ENCODE measurements around the gene CBFA2T2. TPM values are rescaled to one million over a fixed set of nuclear protein-coding genes. Genes with fewer than 3 reads are reported as not detected.
"Not testable (repeated sequence)": the region's sequence is repeated elsewhere in the genome, so short reads cannot be mapped to it uniquely, and the experiment has no call there.

The CBFA2T2 gene
- total and polyA plus RNA-seq, 9 donors: 9.4 to 29.8 (median 21.2) TPM

- Histone ChIP-seq H3K9me3 (no peaks in the 10 kb centered on the region), H3K27ac (no peak overlapping the region), H3K4me1 (ENCODE audit: insufficient read depth) (peaks cover 5% of the 10 kb centered on the region), H3K36me3 (no peaks in the 10 kb centered on the region), H3K4me3 (no peak overlapping the region), H3K27me3 (no peaks in the 10 kb centered on the region)
- no peak for DNase-seq
- WGBS, 3 donors: 40 to 47% (median 44%) methylated on average over 6 of the region's 6 CpGs
- intact Hi-C loops (cut with DNase I): no loop called here
- TF ChIP-seq POLR2A (IDR thresholded peaks at IDR 0.05): no peak
- TF ChIP-seq EP300 (IDR thresholded peaks at IDR 0.05): no peak
- TF ChIP-seq CTCF (IDR thresholded peaks at IDR 0.05): no peak
These were observed 41.4 kb downstream of the CBFA2T2 start for GRCh38 chr20:33531047-33531877.

GRCh38 chr20:33531885-33532284 is 42.0 kb downstream of the CBFA2T2 start:
- whole genome bisulfite sequencing, 3 donors: 35 to 67% (median 46%) methylated on average over 1 of the region's 1 CpG
- Histone ChIP-seq H3K9me3 (no peaks in the 10 kb centered on the region), H3K4me1 (ENCODE audit: insufficient read depth) (peaks cover 5% of the 10 kb centered on the region), H3K36me3 (no peaks in the 10 kb centered on the region), H3K4me3 (no peak overlapping the region), H3K27me3 (no peaks in the 10 kb centered on the region), H3K27ac (no peak overlapping the region)
- TF ChIP-seq EP300 (IDR thresholded peaks at IDR 0.05) (no peak), POLR2A (IDR thresholded peaks at IDR 0.05) (no peak), CTCF (IDR thresholded peaks at IDR 0.05) (no peak)
- intact Hi-C loops (cut with DNase I): no loop called here
- no peak for DNase-seq

- intact Hi-C loops (cut with DNase I): no loop called here
- 5 to 12% (median 6%) methylated on average over 2 of the region's 2 CpGs for WGBS, 3 donors
- Histone ChIP-seq H3K9me3 (no peaks in the 10 kb centered on the region), H3K4me1 (ENCODE audit: insufficient read depth) (peaks cover 5% of the 10 kb centered on the region), H3K4me3 (no peak overlapping the region), H3K27me3 (no peaks in the 10 kb centered on the region), H3K36me3 (no peaks in the 10 kb centered on the region), H3K27ac (no peak overlapping the region)
- TF ChIP-seq CTCF (IDR thresholded peaks at IDR 0.05) (no peak), POLR2A (IDR thresholded peaks at IDR 0.05) (no peak), EP300 (IDR thresholded peaks at IDR 0.05) (no peak)
- no peak for DNase-seq
These were observed 43.0 kb downstream of the CBFA2T2 start for GRCh38 chr20:33532753-33533459.

- WGBS, 3 donors: 94 to 100% (median 96%) methylated on average over 5 to 8 of the region's 8 CpGs
- DNase-seq; intact Hi-C loops (cut with DNase I); H3K36me3 ChIP-seq; H3K4me1 ChIP-seq (ENCODE audit: insufficient read depth); H3K9me3 ChIP-seq; H3K27ac ChIP-seq; H3K4me3 ChIP-seq; H3K27me3 ChIP-seq: not testable (repeated sequence)
These were observed 45.8 kb downstream of the CBFA2T2 start for GRCh38 chr20:33535717-33536116.

- no peak overlapping the region for H3K27ac ChIP-seq
- intact Hi-C loops (cut with DNase I): no loop called here
- H3K9me3 ChIP-seq: no peaks in the 10 kb centered on the region
- WGBS, 3 donors: 15 to 39% (median 16%) methylated on average over 2 of the region's 2 CpGs
- peaks cover 2% of the 10 kb centered on the region for H3K4me1 ChIP-seq (ENCODE audit: insufficient read depth)
- no peak overlapping the region for H3K4me3 ChIP-seq
- DNase-seq: no peak
- no peaks in the 10 kb centered on the region for H3K27me3 ChIP-seq
- no peak for TF ChIP-seq CTCF (IDR thresholded peaks at IDR 0.05)
- TF ChIP-seq EP300 (IDR thresholded peaks at IDR 0.05): no peak
- TF ChIP-seq POLR2A (IDR thresholded peaks at IDR 0.05): no peak
- no peaks in the 10 kb centered on the region for H3K36me3 ChIP-seq
These were observed 47.7 kb downstream of the CBFA2T2 start for GRCh38 chr20:33537608-33538007.
